ENCODE measurements around the gene ID2. TPM values are rescaled to one million over a fixed set of nuclear protein-coding genes. Genes with fewer than 3 reads are reported as not detected.

ID2 gene
- total RNA-seq, 1 experiment from 2014 or later = 48.6 TPM

DNA sequence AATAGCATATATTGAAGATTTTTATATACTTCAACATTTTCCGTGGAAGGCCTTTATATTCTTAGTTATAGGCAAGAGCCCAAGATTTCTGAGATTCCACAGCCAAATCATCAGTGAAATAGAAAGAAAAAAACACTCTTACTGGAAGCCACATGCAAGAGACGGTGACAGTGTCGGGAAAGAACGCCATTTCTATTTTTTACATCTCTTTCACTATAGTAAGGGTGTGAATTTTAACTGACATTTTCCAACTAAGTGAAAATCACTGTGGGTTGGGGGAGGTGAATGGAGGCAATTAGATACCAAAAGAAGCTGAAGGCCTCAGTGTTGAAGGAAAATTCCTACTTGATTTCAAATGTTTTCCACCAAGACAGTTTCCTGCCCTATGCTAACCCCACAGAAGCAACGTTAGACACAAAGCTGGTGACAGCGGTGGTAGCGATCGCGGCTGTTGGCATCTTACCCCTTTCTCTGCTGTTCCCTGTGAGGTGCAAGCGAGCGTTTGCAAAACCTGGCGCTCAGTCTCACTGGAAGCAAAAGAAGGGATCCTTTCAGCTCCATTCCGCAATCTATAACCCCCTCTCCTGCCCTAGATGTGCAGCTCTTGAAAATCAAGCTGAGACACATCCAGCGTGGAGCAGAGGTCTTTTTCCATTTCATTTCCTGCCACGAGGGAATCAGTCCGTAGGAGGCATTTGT lies 20.0 kb downstream of the ID2 start:
- no peak overlapping the region for H3K23ac ChIP-seq (ENCODE audit: insufficient read length, low read depth, low read length)
- H3K4me1 ChIP-seq (ENCODE audit: insufficient read depth, low read length) = no peaks in the 10 kb centered on the region
- no peaks in the 10 kb centered on the region for H3K27me3 ChIP-seq (ENCODE audit: insufficient read depth, low read length)
- H4K5ac ChIP-seq (ENCODE audit: insufficient read length, low read depth, low read length) = no peak overlapping the region
- no CpG with 5 or more reads among the region's 16 CpGs for WGBS (ENCODE audit: extremely low coverage, insufficient read length, low lambda C conversion rate)
- H3K18ac ChIP-seq (ENCODE audit: insufficient read length, low read depth, low read length) = no peak overlapping the region
- no peak overlapping the region for H2AK5ac ChIP-seq (ENCODE audit: insufficient read length, low read length)
- H3K56ac ChIP-seq (ENCODE audit: insufficient read length, low read depth, low read length) = no peak overlapping the region
- Mint-ChIP-seq H3K4me1 (peaks cover 6 to 9% of the 10 kb centered on the region in 2 experiments), H3K27ac (no peak overlapping the region), H3K9me3 (peaks cover 5 to 9% of the 10 kb centered on the region in 2 experiments; a peak in 2 of 5 replicates), H3K4me3 (no peak overlapping the region), H3K36me3 (ENCODE audit: insufficient read depth in 1 of 3, low read depth in 3 of 3) (no peaks in the 10 kb centered on the region; a peak in 1 of 7 replicates), H3K27me3 (ENCODE audit: low read depth) (no peaks in the 10 kb centered on the region; the same call in none of the 2 replicates)
- H3K9ac ChIP-seq (ENCODE audit: extremely low read depth, insufficient read length, low read length) = no peak overlapping the region
- no peak overlapping the region for H2AFZ ChIP-seq (ENCODE audit: low read length)
- H3T11ph ChIP-seq (ENCODE audit: low read length) = no peak overlapping the region
- H3K4ac ChIP-seq (ENCODE audit: low read depth, low read length) = no peak overlapping the region
- no peak overlapping the region for H4K8ac ChIP-seq (replicated peaks; ENCODE audit: insufficient read length, low read depth, low read length)
- no peak for TF ChIP-seq CTCF (conservative IDR thresholded peaks at IDR 0.05)
- no peaks in the 10 kb centered on the region for H3K23me2 ChIP-seq (ENCODE audit: insufficient read length, low read depth, low read length, poor library complexity, severe bottlenecking)
- no peak overlapping the region for H2BK15ac ChIP-seq (ENCODE audit: low read depth, low read length)
- no peak for DNase-seq
- H2BK20ac ChIP-seq (ENCODE audit: low read depth, low read length, poor library complexity, severe bottlenecking) = no peak overlapping the region
- H3K4me2 ChIP-seq (ENCODE audit: insufficient read depth, insufficient read length, low read length) = no peak overlapping the region
- no peak overlapping the region for H2BK5ac ChIP-seq (ENCODE audit: insufficient read length, low read length)
- no peak overlapping the region for H3K27ac ChIP-seq (ENCODE audit: insufficient read length, low read depth, low read length)
- no peak overlapping the region for H2BK12ac ChIP-seq (ENCODE audit: insufficient read length, low read depth, low read length)
- no peaks in the 10 kb centered on the region for H3K79me2 ChIP-seq (ENCODE audit: insufficient read depth, low read length)
- no peak overlapping the region for H2BK120ac ChIP-seq (ENCODE audit: low read depth, low read length, poor library complexity, severe bottlenecking)
- no peak overlapping the region for H4K91ac ChIP-seq (ENCODE audit: insufficient read length, low read depth, low read length)
- no peaks in the 10 kb centered on the region for H3K79me1 ChIP-seq (ENCODE audit: insufficient read depth, low read depth, low read length, poor library complexity, severe bottlenecking)
- no peaks in the 10 kb centered on the region for H3K9me3 ChIP-seq (ENCODE audit: control insufficient read depth, low read depth, low read length)
- no peak overlapping the region for H3K14ac ChIP-seq (ENCODE audit: insufficient read depth, low read length)
- no peaks in the 10 kb centered on the region for H4K20me1 ChIP-seq (ENCODE audit: control insufficient read depth, insufficient read depth, insufficient read length)
